Activated CD4-positive, alpha-beta T cell treated with anti-CD3 and anti-CD28 coated beads, Interleukin-2, amount 50 U/mL, for 1 hour (primary cell): ENCODE results near the gene KRT76.

Experiments used
- DNase-seq: peaks from one replicate; pipeline ENCODE4 v3.0.0-alpha.2; 2020

The KRT76 gene

DNA sequence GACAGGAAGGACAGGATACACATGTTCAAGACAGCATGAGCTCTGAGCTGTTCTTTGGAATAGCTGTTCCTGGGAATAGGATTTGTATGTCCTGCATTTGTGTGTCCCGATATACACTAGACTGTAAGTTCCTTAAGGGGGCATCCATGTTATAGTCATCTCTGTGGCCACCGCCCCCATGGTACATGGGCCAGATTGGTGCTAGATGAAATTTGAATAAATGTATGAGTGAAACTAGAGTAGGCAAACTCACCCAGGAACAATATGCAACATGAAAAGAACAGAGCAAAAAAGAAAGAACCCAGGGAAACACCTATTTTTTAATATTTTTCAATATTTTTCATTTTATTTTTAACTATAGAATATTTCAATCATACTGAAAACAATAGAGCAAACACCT lies 48.8 kb downstream of the KRT76 start:
- no peak for DNase-seq

DNA sequence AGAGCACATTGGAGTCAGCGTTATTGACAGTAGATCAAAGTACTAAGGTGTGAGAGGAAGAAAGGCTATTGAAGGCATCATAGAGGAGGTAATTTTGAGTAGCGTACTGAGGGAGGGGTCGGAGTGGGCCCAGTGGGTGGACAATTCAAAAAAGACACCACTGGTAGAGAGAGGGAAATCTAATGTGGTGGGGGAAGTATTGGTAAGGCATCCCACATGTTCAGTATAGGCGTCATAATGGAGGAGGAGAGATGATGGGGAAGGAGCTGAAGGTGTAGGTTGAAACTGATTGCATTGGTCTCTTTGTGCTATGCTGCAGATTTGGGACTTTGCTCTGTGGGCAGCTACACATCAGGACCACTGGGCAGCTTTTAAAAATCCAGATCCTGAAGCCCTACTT lies 50.1 kb downstream of the KRT76 start:
- no peak for DNase-seq

DNA sequence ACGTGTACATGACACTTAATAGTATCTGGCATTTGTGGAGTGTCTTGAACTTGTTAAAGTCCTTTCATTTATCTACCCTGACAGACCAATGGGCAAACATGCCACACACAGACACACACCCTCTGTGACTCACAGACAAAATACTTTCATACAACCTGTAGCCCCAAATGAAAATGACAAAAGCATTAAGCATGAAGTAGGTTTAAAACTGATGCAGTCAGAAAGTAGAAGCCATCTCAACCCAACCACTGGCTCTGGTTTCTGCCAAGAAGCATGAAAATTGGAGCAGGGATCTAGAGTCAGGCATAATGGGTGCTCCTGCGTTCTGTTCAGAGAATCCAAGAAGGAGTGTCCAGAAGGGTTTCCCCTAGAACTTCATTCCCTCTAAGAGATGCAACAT lies 50.7 kb downstream of the KRT76 start:
- DNase-seq = no peak

- no peak for DNase-seq
Measured at GRCh38 chr12:52724384-52724783, 52.8 kb downstream of the KRT76 start.

- DNase-seq = no peak
Measured at GRCh38 chr12:52722680-52723079, 54.5 kb downstream of the KRT76 start.

GRCh38 chr12:52721838-52722470 lies 55.2 kb downstream of the KRT76 start:
- no peak for DNase-seq

- DNase-seq = no peak
Measured at GRCh38 chr12:52720365-52720886, 56.7 kb downstream of the KRT76 start.
